Suprapubic skin (tissue), 4 donors: ENCODE measurements around the gene OR13H1. TPM values are rescaled to one million over a fixed set of nuclear protein-coding genes. Genes with fewer than 3 reads are reported as not detected.
"Not testable (repeated sequence)": the region's sequence is repeated elsewhere in the genome, so short reads cannot be mapped to it uniquely, and the experiment has no call there.

Experiments used
- DNase-seq, 2 donors: peaks; one replicate each; pipeline ENCODE4 v3.0.0-alpha.2; 2019; ENCODE audit warnings: low spot score in 2 of 2
- H3K27ac ChIP-seq: fragments of 200-600 bp; sonication (generic); one replicate; pipeline ENCODE4 v1.5.1; 2019
- H3K27me3 ChIP-seq: fragments of 200-600 bp; sonication (generic); one replicate; pipeline ENCODE4 v1.5.1; 2019
- H3K36me3 ChIP-seq: fragments of 200-600 bp; sonication (generic); one replicate; pipeline ENCODE4 v1.5.1; 2019
- H3K4me1 ChIP-seq: fragments of 200-600 bp; sonication (generic); one replicate; pipeline ENCODE4 v1.5.1; 2019
- H3K4me3 ChIP-seq: fragments of 200-600 bp; sonication (generic); one replicate; pipeline ENCODE4 v1.5.1; 2019; ENCODE audit warnings: mild to moderate bottlenecking
- H3K9me3 ChIP-seq: fragments of 200-600 bp; sonication (generic); one replicate; pipeline ENCODE4 v1.5.1; 2019
- EP300 ChIP-seq: sonication (generic); formaldehyde crosslinking; IDR thresholded peaks from one replicate; pipeline ENCODE4 v1.6.1; 2017; ENCODE audit warnings: antibody characterized with exemption
- POLR2A ChIP-seq, 2 donors: fragments of 450-650 bp; IDR thresholded peaks; one replicate each; pipeline ENCODE4 v1.6.1; 2017; ENCODE audit warnings: antibody characterized with exemption in 2 of 2, mild to moderate bottlenecking in 2 of 2, moderate library complexity in 2 of 2
- POLR2AphosphoS5 ChIP-seq, 3 donors: sonication (generic); formaldehyde crosslinking; IDR thresholded peaks; one replicate each; pipeline ENCODE4 v1.6.1; 2017; ENCODE audit warnings: antibody characterized with exemption in 3 of 3
- WGBS: methylation state at CpG from one replicate; pipeline ENCODE4 v1.1.5; 2018; 5-methylcytosine and 5-hydroxymethylcytosine counted together
- total RNA-seq, 4 donors: library from RNA; depleted of rRNA; stranded (reverse); fragments of >200 nt; gene quantifications; one replicate each; pipeline ENCODE4 v1.1.0, GENCODE V29; 2016
- TF ChIP-seq, protein P1 (sequence below), 2 donors: fragments of 200-600 bp in 1 of 2; fragments of 450-650 bp in 1 of 2; sonication (generic) in 1 of 2; IDR thresholded peaks; one replicate each; pipeline ENCODE4 v1.5.1; 2016 to 2019; ENCODE audit warnings: antibody characterized with exemption in 2 of 2, mild to moderate bottlenecking in 1 of 2, moderate library complexity in 1 of 2

OR13H1 gene
- total RNA-seq, 4 donors from 2014 or later, result not detected

DNA sequence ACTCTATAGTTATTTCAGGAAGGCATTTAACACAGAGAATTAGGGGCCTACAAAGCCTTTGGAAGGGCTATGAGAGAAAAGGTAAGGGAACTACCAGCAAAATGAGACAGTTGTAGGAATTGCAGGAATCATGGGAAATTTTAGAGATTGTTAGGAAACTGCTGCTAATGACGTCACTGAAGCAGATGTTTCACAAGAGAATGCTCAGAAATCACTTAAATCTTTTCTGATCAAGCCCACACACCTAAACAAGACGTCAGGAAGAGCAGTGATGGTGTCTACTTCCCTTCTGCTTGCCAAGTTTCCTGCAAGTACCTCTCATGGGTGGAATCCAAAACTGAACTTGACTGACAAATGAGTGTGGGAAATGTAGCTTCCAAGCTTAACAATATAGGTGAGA lies 5.1 kb downstream of the OR13H1 start:
- H3K9me3 ChIP-seq, result no peaks in the 10 kb centered on the region
- H3K27ac ChIP-seq, result no peak overlapping the region
- H3K4me3 ChIP-seq, result no peak overlapping the region
- H3K4me1 ChIP-seq, result no peaks in the 10 kb centered on the region
- H3K36me3 ChIP-seq, result no peaks in the 10 kb centered on the region
- no peak for DNase-seq
- H3K27me3 ChIP-seq, result no peaks in the 10 kb centered on the region
- TF ChIP-seq POLR2AphosphoS5 (IDR thresholded peaks at IDR 0.05), result no peak
- TF ChIP-seq POLR2A (IDR thresholded peaks at IDR 0.05), result no peak
- no peak for TF ChIP-seq EP300
- TF ChIP-seq, protein P1, sequence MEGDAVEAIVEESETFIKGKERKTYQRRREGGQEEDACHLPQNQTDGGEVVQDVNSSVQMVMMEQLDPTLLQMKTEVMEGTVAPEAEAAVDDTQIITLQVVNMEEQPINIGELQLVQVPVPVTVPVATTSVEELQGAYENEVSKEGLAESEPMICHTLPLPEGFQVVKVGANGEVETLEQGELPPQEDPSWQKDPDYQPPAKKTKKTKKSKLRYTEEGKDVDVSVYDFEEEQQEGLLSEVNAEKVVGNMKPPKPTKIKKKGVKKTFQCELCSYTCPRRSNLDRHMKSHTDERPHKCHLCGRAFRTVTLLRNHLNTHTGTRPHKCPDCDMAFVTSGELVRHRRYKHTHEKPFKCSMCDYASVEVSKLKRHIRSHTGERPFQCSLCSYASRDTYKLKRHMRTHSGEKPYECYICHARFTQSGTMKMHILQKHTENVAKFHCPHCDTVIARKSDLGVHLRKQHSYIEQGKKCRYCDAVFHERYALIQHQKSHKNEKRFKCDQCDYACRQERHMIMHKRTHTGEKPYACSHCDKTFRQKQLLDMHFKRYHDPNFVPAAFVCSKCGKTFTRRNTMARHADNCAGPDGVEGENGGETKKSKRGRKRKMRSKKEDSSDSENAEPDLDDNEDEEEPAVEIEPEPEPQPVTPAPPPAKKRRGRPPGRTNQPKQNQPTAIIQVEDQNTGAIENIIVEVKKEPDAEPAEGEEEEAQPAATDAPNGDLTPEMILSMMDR (IDR thresholded peaks at IDR 0.05), result no peak
- WGBS, result 26% methylated on average over 2 of the region's 2 CpGs

DNA sequence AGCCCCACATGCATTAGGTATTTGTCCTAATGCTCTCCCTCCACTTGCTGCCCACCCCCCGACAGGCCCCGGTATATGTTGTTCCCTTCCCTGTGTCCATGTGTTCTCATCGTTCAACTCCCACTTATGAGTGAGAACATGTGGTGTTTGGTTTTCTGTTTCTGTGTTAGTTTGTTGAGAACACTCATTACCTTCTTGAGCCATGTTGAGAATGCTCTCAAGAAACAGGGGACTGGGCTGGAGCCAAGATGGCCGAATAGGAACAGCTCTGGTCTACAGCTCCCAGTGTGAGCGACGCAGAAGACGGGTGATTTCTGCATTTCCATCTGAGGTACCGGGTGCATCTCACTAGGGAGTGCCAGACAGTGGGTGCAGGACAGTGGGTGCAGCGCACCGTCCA lies 8.6 kb downstream of the OR13H1 start:
- not testable (repeated sequence) for H3K9me3 ChIP-seq, H3K27me3 ChIP-seq, H3K36me3 ChIP-seq, H3K4me1 ChIP-seq, DNase-seq, H3K27ac ChIP-seq, H3K4me3 ChIP-seq
- WGBS, result 90% methylated on average over 10 of the region's 10 CpGs

DNA sequence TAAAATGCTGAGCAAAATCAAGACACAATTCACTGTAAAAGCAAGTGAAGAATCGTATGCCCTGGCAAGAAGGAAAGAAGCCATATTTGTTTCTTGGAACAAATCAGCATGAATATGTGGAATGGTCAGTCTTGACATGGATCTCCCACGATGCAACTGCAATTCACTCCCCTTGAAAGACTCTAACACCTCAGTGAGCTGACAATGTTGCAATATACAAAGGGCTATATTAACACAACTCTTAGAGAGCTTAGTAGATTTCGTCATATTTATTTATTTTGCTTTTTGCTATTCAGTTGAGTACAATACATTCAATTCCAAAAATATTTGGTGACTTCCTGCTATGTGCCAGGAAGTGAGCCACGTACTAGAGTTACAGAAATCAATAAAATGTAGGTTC lies 14.7 kb downstream of the OR13H1 start:
- H3K4me1 ChIP-seq, result no peaks in the 10 kb centered on the region
- H3K27ac ChIP-seq, result no peak overlapping the region
- no peak for DNase-seq
- TF ChIP-seq POLR2AphosphoS5 (IDR thresholded peaks at IDR 0.05) (no peak), POLR2A (IDR thresholded peaks at IDR 0.05) (no peak), EP300 (no peak)
- TF ChIP-seq, protein P1 (IDR thresholded peaks at IDR 0.05), result no peak
- no peak overlapping the region for H3K4me3 ChIP-seq
- no peaks in the 10 kb centered on the region for H3K36me3 ChIP-seq
- WGBS, result 71% methylated on average over 4 of the region's 4 CpGs
- no peaks in the 10 kb centered on the region for H3K27me3 ChIP-seq
- H3K9me3 ChIP-seq, result no peaks in the 10 kb centered on the region

DNA sequence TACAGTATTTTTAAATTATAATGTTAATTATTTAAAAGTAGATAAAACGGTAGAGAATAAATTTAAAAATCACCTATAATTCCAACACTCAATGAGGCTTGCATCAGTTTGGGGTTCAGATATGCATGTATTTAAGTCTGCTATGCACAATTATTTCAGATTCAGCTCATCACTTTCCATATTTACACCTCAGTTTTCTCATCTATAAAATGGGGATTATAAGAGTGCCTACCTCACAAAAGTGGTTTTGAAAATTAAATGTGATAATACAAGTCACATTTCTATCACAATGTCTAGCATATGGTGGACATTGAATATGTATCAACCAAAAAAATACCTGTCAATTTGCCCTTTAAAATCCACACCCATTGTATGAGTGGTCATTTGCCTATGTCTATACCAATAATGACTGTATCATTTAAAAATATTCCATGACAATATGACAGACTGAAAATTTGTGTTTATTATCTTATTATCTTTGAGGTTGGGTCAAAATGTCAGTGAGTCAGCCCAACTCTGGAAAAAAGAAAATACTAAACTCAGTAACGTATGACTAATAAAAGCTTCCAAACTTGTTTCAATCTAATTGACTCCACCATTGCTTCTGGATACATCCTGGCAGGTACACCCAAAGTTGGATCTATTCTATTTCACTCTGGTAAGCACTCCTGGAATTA lies 20.8 kb downstream of the OR13H1 start:
- Histone ChIP-seq H3K27me3 (no peaks in the 10 kb centered on the region), H3K4me1 (no peaks in the 10 kb centered on the region), H3K36me3 (no peaks in the 10 kb centered on the region), H3K4me3 (no peak overlapping the region), H3K27ac (no peak overlapping the region), H3K9me3 (no peaks in the 10 kb centered on the region)
- 69% methylated on average over 2 of the region's 2 CpGs for WGBS
- no peak for TF ChIP-seq POLR2AphosphoS5 (IDR thresholded peaks at IDR 0.05)
- DNase-seq, result no peak

DNA sequence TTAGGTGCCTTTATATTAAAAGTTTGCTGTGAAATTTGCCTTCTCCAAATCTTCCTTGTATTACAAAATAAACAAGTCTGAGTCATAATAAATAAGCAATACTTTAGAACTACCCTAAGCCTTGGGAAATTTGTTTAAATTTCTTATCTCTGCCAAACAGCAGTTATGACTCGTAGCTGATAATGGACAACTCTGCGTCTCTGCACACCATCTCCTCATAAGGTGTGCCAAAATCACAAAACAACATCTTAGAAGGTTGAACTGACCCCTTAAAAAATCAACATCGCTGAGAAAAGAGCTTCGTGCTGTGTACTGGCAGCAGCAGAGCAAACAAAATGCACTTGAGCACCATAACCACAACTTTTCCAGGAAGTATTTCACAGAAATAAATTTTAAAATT lies 22.0 kb downstream of the OR13H1 start:
- H3K36me3 ChIP-seq, result no peaks in the 10 kb centered on the region
- H3K27me3 ChIP-seq, result no peaks in the 10 kb centered on the region
- no peak for TF ChIP-seq POLR2AphosphoS5 (IDR thresholded peaks at IDR 0.05)
- DNase-seq, result no peak
- no peaks in the 10 kb centered on the region for H3K4me1 ChIP-seq
- no peak overlapping the region for H3K4me3 ChIP-seq
- H3K27ac ChIP-seq, result no peak overlapping the region
- WGBS, result 67% methylated on average over 4 of the region's 4 CpGs
- no peaks in the 10 kb centered on the region for H3K9me3 ChIP-seq

DNA sequence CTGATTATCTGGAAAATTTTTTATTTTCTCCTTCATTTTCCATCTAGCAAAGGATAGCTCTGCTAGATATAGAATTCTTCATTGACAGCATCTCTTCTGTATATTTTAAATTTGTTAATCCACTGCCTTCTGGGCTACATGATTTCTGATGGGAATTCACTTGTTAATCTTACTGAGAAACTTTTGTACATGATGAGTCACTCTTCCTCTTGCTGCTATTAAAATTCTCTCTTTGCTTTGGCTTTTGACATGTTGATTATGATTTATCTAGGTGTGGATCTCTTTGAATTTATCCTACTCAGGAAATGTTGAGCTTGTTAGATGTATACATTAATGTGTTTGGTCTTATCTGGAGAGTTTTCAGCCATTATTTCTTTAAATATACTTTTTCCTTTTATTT lies 27.5 kb downstream of the OR13H1 start:
- Histone ChIP-seq H3K9me3 (no peaks in the 10 kb centered on the region), H3K27ac (no peak overlapping the region), H3K27me3 (no peaks in the 10 kb centered on the region), H3K4me3 (no peak overlapping the region), H3K4me1 (no peaks in the 10 kb centered on the region), H3K36me3 (no peaks in the 10 kb centered on the region)
- no peak for DNase-seq
- TF ChIP-seq, protein P1 (IDR thresholded peaks at IDR 0.05), result no peak
- TF ChIP-seq POLR2AphosphoS5 (IDR thresholded peaks at IDR 0.05) (no peak), POLR2A (IDR thresholded peaks at IDR 0.05) (no peak), EP300 (no peak)

DNA sequence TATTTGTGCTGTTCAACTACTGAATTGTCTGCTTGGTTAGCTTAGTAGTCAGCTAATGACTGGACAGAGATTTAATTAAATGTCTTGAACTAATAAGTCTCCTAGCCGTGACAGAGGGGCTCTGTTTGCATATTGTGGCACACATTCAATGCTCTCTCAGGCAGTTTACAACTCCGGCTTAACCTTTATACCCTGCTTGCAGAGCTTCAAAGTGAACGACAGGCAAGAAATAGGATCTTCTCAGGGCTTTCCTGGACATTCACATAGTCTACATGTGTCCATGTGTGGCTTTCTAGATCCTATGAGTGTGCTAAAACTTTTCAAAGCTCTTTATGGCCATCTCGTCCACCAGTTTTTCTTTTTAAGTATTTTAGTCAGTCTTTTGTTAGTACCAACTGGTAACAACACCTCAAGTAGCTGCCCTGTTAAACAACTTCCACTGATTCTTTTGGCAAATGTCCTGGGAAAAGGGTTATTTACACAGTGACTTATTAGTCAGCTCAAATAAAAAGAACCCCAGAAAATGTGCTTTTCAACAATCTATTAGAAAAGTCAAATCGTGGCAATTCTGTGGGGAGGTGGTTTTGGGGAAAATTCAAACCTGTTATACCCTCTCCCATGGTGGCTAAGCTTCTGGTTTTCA lies 28.6 kb downstream of the OR13H1 start:
- H3K27ac ChIP-seq, result no peak overlapping the region
- H3K9me3 ChIP-seq, result no peaks in the 10 kb centered on the region
- TF ChIP-seq POLR2A (IDR thresholded peaks at IDR 0.05) (no peak), EP300 (no peak), POLR2AphosphoS5 (IDR thresholded peaks at IDR 0.05) (no peak)
- TF ChIP-seq, protein P1 (IDR thresholded peaks at IDR 0.05), result no peak
- H3K27me3 ChIP-seq, result no peaks in the 10 kb centered on the region
- no peak overlapping the region for H3K4me3 ChIP-seq
- H3K4me1 ChIP-seq, result no peaks in the 10 kb centered on the region
- no peaks in the 10 kb centered on the region for H3K36me3 ChIP-seq
- WGBS, result 56% methylated on average over 5 of the region's 5 CpGs
- DNase-seq, result no peak
